ENCODE measurements around the gene ZSWIM3.

GRCh38 chr20:45892828-45893500 is 35.5 kb downstream of the ZSWIM3 start:
- no peak for TF ChIP-seq CTCF (IDR thresholded peaks at IDR 0.05)
- no peak for TF ChIP-seq POLR2A (IDR thresholded peaks at IDR 0.05)
